IMR-90 (cell line): ENCODE data around the gene COL5A1. TPM values are rescaled to one million over a fixed set of nuclear protein-coding genes. Genes with fewer than 3 reads are reported as not detected.

Source experiments
- ATAC-seq: fragments of 200-7000 bp; cut with Tn5 transposase; 2 replicates; pipeline ENCODE4 v1.9.1; 2020; ENCODE audit warnings: low read depth, mild to moderate bottlenecking, moderate library complexity
- BruUV-seq: library from RNA; stranded (reverse); fragments of 400-500 nt; replicated peaks from 2 replicates; lab custom pipeline; 2021; lab: Mats Ljungman, UMichigan
- CTCF ChIA-PET: fragments of 300-600 bp; formaldehyde crosslinking; extraction: SDS; loops from one replicate; lab custom pipeline; 2021; ENCODE audit warnings: antibody characterized with exemption; lab: Yijun Ruan, JAX
- POLR2A ChIA-PET: fragments of 300-600 bp; sonication (Branson Sonifier 250); formaldehyde crosslinking; loops from one replicate; lab custom pipeline; 2022; ENCODE audit warnings: antibody characterized with exemption; ENCODE audit not compliant: unreplicated experiment; lab: Charles Lee
- DNase-seq: peaks from one replicate; pipeline ENCODE4 v3.0.0; 2013
- H2AFZ ChIP-seq: replicated peaks from 2 replicates; pipeline ENCODE3; 2013; ENCODE audit warnings: low read length, mild to moderate bottlenecking; ENCODE audit not compliant: poor library complexity
- H2AK5ac ChIP-seq: 2 replicates; pipeline ENCODE4 v1.6.1; 2013; ENCODE audit warnings: low read depth, low read length, inconsistent platforms
- H2AK9ac ChIP-seq: replicated peaks from 2 replicates; pipeline ENCODE3; 2013; ENCODE audit warnings: mild to moderate bottlenecking, low read depth, low read length, moderate library complexity; ENCODE audit not compliant: poor library complexity
- H2BK120ac ChIP-seq: 2 replicates; pipeline ENCODE4 v1.6.1; 2013; ENCODE audit warnings: low read depth, low read length, inconsistent platforms
- H2BK15ac ChIP-seq: 3 replicates; pipeline ENCODE4 v1.6.1; 2013; ENCODE audit warnings: low read depth, low read length, inconsistent platforms
- H2BK20ac ChIP-seq: 2 replicates; pipeline ENCODE4 v1.6.1; 2013; ENCODE audit warnings: low read depth, mild to moderate bottlenecking, inconsistent platforms, low read length, moderate library complexity
- H2BK5ac ChIP-seq: 2 replicates; pipeline ENCODE4 v1.6.1; 2013; ENCODE audit warnings: mild to moderate bottlenecking, low read depth, low read length, inconsistent platforms; ENCODE audit not compliant: poor library complexity, severe bottlenecking
- H3K14ac ChIP-seq: replicated peaks from 2 replicates; pipeline ENCODE4 v1.6.1; 2013; ENCODE audit warnings: low read depth, low read length, inconsistent platforms
- H3K18ac ChIP-seq: 2 replicates; pipeline ENCODE4 v1.6.1; 2013; ENCODE audit warnings: low read depth, low read length, control low read depth
- H3K23ac ChIP-seq: 2 replicates; pipeline ENCODE4 v1.6.1; 2013; ENCODE audit warnings: low read depth, low read length, inconsistent platforms
- H3K27ac ChIP-seq: 2 replicates; pipeline ENCODE4 v1.5.1; 2013; ENCODE audit warnings: mild to moderate bottlenecking, control low read depth, low read length; ENCODE audit not compliant: insufficient read depth
- H3K27me3 ChIP-seq: 2 replicates; pipeline ENCODE4 v1.6.1; 2013; ENCODE audit warnings: low read length; ENCODE audit not compliant: control insufficient read depth, insufficient read depth
- H3K36me3 ChIP-seq: 2 replicates; pipeline ENCODE4 v1.6.1; 2013; ENCODE audit warnings: low read length, mixed read lengths; ENCODE audit not compliant: control insufficient read depth, insufficient read depth
- H3K4ac ChIP-seq: 2 replicates; pipeline ENCODE4 v1.6.1; 2013; ENCODE audit warnings: low read depth, low read length, inconsistent platforms
- H3K4me1 ChIP-seq: 2 replicates; pipeline ENCODE4 v1.6.1; 2013; ENCODE audit warnings: low read length, mixed read lengths; ENCODE audit not compliant: control insufficient read depth, insufficient read depth
- H3K4me2 ChIP-seq: 2 replicates; pipeline ENCODE4 v1.6.1; 2013; ENCODE audit warnings: low read depth, mild to moderate bottlenecking, control low read depth, low read length, moderate library complexity
- H3K4me3 ChIP-seq: 2 replicates; pipeline ENCODE4 v1.5.1; 2013; ENCODE audit warnings: low read depth, mild to moderate bottlenecking, control low read depth, low read length, moderate library complexity; ENCODE audit not compliant: insufficient read depth
- H3K56ac ChIP-seq: 2 replicates; pipeline ENCODE4 v1.6.1; 2013; ENCODE audit warnings: low read length, inconsistent platforms; ENCODE audit not compliant: insufficient read depth; ENCODE audit errors: extremely low read depth
- H3K79me1 ChIP-seq, 2 experiments: 2 replicates each; pipeline ENCODE4 v1.6.1; 2013; ENCODE audit warnings: low read length in 2 of 2, inconsistent platforms in 1 of 2, low read depth in 1 of 2
- H3K9ac ChIP-seq: 2 replicates; pipeline ENCODE4 v1.6.1; 2013; ENCODE audit warnings: low read depth, low read length, control low read depth
- H3K9me1 ChIP-seq: 2 replicates; pipeline ENCODE4 v1.6.1; 2013; ENCODE audit warnings: low read length, inconsistent platforms; ENCODE audit not compliant: insufficient read depth
- H3K9me3 ChIP-seq: 2 replicates; pipeline ENCODE4 v1.6.1; 2013; ENCODE audit warnings: low read length; ENCODE audit not compliant: control insufficient read depth, insufficient read depth
- H4K20me1 ChIP-seq: 2 replicates; pipeline ENCODE4 v1.6.1; 2013; ENCODE audit warnings: low read length, inconsistent platforms; ENCODE audit not compliant: insufficient read depth
- H4K5ac ChIP-seq: 2 replicates; pipeline ENCODE4 v1.6.1; 2013; ENCODE audit warnings: mild to moderate bottlenecking, low read depth, low read length, control low read depth
- H4K8ac ChIP-seq, 2 experiments: 2 replicates each; pipeline ENCODE4 v1.6.1; 2013; ENCODE audit warnings: low read depth in 2 of 2, low read length in 2 of 2, control low read depth in 1 of 2, inconsistent platforms in 1 of 2
- H4K91ac ChIP-seq: 2 replicates; pipeline ENCODE4 v1.6.1; 2013; ENCODE audit warnings: low read depth, low read length, inconsistent platforms; ENCODE audit not compliant: insufficient read depth
- BHLHE40 ChIP-seq: fragments of 150-350 bp; IDR thresholded peaks from 2 replicates; pipeline ENCODE4 v1.6.1; 2016; ENCODE audit warnings: mild to moderate bottlenecking, low read depth, low read length
- CEBPB ChIP-seq: IDR thresholded peaks from 2 replicates; pipeline ENCODE4 v1.6.1; 2012; ENCODE audit warnings: low read depth, low read length, improper control_type of control experiment
- CHD1 ChIP-seq: IDR thresholded peaks from 2 replicates; pipeline ENCODE4 v1.6.1; 2012; ENCODE audit warnings: low read depth, low read length, improper control_type of control experiment
- ELK1 ChIP-seq: fragments of 150-350 bp; IDR thresholded peaks from 2 replicates; pipeline ENCODE4 v1.6.1; 2016; ENCODE audit warnings: low read depth, mild to moderate bottlenecking, low read length, moderate library complexity, borderline replicate concordance
- MAZ ChIP-seq: IDR thresholded peaks from 2 replicates; pipeline ENCODE4 v1.6.1; 2012; ENCODE audit warnings: low read depth, mild to moderate bottlenecking, low read length, improper control_type of control experiment, moderate library complexity, borderline replicate concordance
- RAD21 ChIP-seq: IDR thresholded peaks from 2 replicates; pipeline ENCODE4 v1.6.1; 2012; ENCODE audit warnings: low read length, improper control_type of control experiment
- SMC3 ChIP-seq: fragments of 150-350 bp; IDR thresholded peaks from 2 replicates; pipeline ENCODE4 v1.6.1; 2016; ENCODE audit warnings: low read depth, mild to moderate bottlenecking, antibody characterized with exemption, low read length, moderate library complexity
- WGBS, 2 experiments: methylation state at CpG; one replicate each; pipeline versions ENCODE4 v1.1.5 to v1.1.7; 2013; ENCODE audit warnings: missing lambda C conversion rate in 2 of 2; ENCODE audit not compliant: insufficient read length in 1 of 2; ENCODE audit errors: extremely low coverage in 2 of 2; 5-methylcytosine and 5-hydroxymethylcytosine counted together
- dilution Hi-C: fragments of 300-500 bp; cut with HindIII; formaldehyde crosslinking; loops from one replicate; pipeline ENCODE4 v1.14.3; 2018; ENCODE audit warnings: low sequenced_read_pairs; ENCODE audit not compliant: unreplicated experiment
- in situ Hi-C: fragments of 300-500 bp; cut with MboI; formaldehyde crosslinking; loops from 3 replicates; pipeline ENCODE4 v1.14.3; 2019; ENCODE audit warnings: low sequenced_read_pairs, inconsistent platforms, mixed read lengths
- intact Hi-C: fragments of 100-400 bp; cut with micrococcal nuclease; formaldehyde crosslinking; loops from 2 replicates; pipeline ENCODE4 v1.10.0; 2022
- polyA plus RNA-seq, 3 experiments: library from polyadenylated mRNA; depleted of rRNA; stranded (reverse); fragments of >200 nt; gene quantifications; 2 replicates each; pipeline ENCODE4 v1.2.3, GENCODE V29; 2012; ENCODE audit warnings: low replicate concordance in 1 of 3
- total RNA-seq: library from RNA; depleted of rRNA; stranded (reverse); fragments of >200 nt; gene quantifications from 2 replicates; pipeline ENCODE4 v1.2.3, GENCODE V29; 2012

The COL5A1 gene
- total and polyA plus RNA-seq, 2 of the 4 experiments (the other 2 are of a cell fraction), result 19.2 to 173 TPM

DNA sequence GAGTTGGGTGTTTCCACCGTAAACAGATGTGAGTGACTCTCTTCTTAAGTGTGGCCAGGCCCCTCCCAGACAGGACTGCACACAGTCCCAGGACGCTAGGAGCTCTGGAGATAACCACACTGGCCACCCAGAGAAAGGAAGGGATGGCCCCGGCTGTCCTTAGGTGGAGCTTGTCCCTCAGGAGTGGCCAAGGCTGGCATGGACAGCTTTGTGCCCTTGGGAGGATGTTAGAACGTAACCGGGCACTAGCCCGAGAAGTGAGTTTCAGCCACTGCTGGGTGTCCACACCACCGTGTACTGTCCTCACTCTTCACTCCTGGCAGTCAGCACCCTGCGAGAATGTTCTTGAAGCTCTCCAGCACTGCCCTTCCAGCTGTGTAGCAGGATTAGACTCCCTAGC, 203.2 kb downstream of the COL5A1 start:
- H4K8ac ChIP-seq, result no peak overlapping the region
- no peak for DNase-seq
- peaks cover 6% of the 10 kb centered on the region for H3K9me3 ChIP-seq
- TF ChIP-seq CEBPB (no peak), BHLHE40 (no peak), SMC3 (no peak), CHD1 (no peak), MAZ (no peak), ELK1 (no peak), RAD21 (no peak)
- no peak overlapping the region for H4K5ac ChIP-seq
- no peak overlapping the region for H2AK9ac ChIP-seq
- no peak overlapping the region for H2BK15ac ChIP-seq
- no peak overlapping the region for H3K4me3 ChIP-seq
- peaks cover 5% of the 10 kb centered on the region; the same call in 1 of the 2 replicates for H3K9me1 ChIP-seq
- H2BK5ac ChIP-seq, result no peak overlapping the region
- no peak overlapping the region for H2AFZ ChIP-seq
- no peak overlapping the region for H2AK5ac ChIP-seq
- H4K20me1 ChIP-seq, result peaks cover 25% of the 10 kb centered on the region
- no TSS peak for BruUV-seq
- H3K18ac ChIP-seq, result no peak overlapping the region
- in situ Hi-C loops, result no loop called here
- no peak for ATAC-seq
- H3K79me1 ChIP-seq, result peaks cover 2 to 4% of the 10 kb centered on the region in 2 experiments; a peak in 1 of 4 replicates
- H2BK20ac ChIP-seq, result no peak overlapping the region
- H3K4me2 ChIP-seq, result no peak overlapping the region
- no peak overlapping the region for H2BK120ac ChIP-seq
- POLR2A ChIA-PET, result no interaction called here
- H3K14ac ChIP-seq, result no peak overlapping the region
- no peaks in the 10 kb centered on the region for H3K4me1 ChIP-seq
- no peak overlapping the region for H3K56ac ChIP-seq
- H3K4ac ChIP-seq, result no peak overlapping the region
- CTCF ChIA-PET, result no interaction called here
- H3K23ac ChIP-seq, result no peak overlapping the region
- H3K27ac ChIP-seq, result no peak overlapping the region
- H4K91ac ChIP-seq, result no peak overlapping the region
- 84% methylated on average over 3 of the region's 8 CpGs; no CpG with 5 or more reads in 1 of the 2 experiments for WGBS, 2 experiments
- intact Hi-C loops, result no loop called here
- no peaks in the 10 kb centered on the region for H3K27me3 ChIP-seq
- dilution Hi-C loops, result no loop called here
- H3K36me3 ChIP-seq, result peaks cover 57% of the 10 kb centered on the region
- no peak overlapping the region for H3K9ac ChIP-seq
